Naive thymus-derived CD4-positive, alpha-beta T cell (primary cell): ENCODE data around the gene NUTM1. TPM values are rescaled to one million over a fixed set of nuclear protein-coding genes. Genes with fewer than 3 reads are reported as not detected.
A peak's percentile ranks its signal among the peaks of the same experiment; 100 is the strongest.

Source experiments
- ATAC-seq: fragments of 150-1000 bp; cut with Tn5 transposase; 2 replicates; pipeline ENCODE4 v1.10.0; 2021; ENCODE audit warnings: mild to moderate bottlenecking, moderate library complexity
- CTCF ChIA-PET: fragments of 350-600 bp; sonication (Branson Sonifier 250); formaldehyde crosslinking; loops from one replicate; lab custom pipeline; 2021; ENCODE audit warnings: antibody characterized with exemption; lab: Charles Lee
- POLR2A ChIA-PET: fragments of 350-600 bp; sonication (Branson Sonifier 250); formaldehyde crosslinking; loops from one replicate; lab custom pipeline; 2021; ENCODE audit warnings: antibody characterized with exemption, inconsistent platforms; lab: Charles Lee
- DNase-seq, 9 donors: peaks; one replicate each; pipeline versions ENCODE4 v3.0.0 to v3.0.0-alpha.2; 2020 to 2022; ENCODE audit warnings: mixed read lengths in 1 of 9
- H3K27ac ChIP-seq: one replicate; pipeline ENCODE4 v1.7.0; 2013; ENCODE audit warnings: mild to moderate bottlenecking, low read depth, low read length, moderate library complexity
- H3K27me3 ChIP-seq, 2 donors: one replicate each; pipeline ENCODE4 v1.7.0; 2013; ENCODE audit warnings: low read length in 2 of 2, mild to moderate bottlenecking in 2 of 2, moderate library complexity in 2 of 2; ENCODE audit not compliant: control insufficient read depth in 2 of 2, insufficient read depth in 2 of 2
- H3K36me3 ChIP-seq, 3 experiments: 1 replicate in 2 of 3; 2 replicates in 1 of 3; pipeline ENCODE4 v1.7.0; 2013; ENCODE audit warnings: low read length in 3 of 3, mild to moderate bottlenecking in 3 of 3, moderate library complexity in 1 of 3; ENCODE audit not compliant: insufficient read depth in 3 of 3, control insufficient read depth in 2 of 3
- H3K4me1 ChIP-seq, 2 donors: one replicate each; pipeline ENCODE4 v1.7.0; 2013; ENCODE audit warnings: low read length in 2 of 2, mild to moderate bottlenecking in 2 of 2, moderate library complexity in 1 of 2; ENCODE audit not compliant: control insufficient read depth in 2 of 2, insufficient read depth in 2 of 2
- H3K4me3 ChIP-seq: 2 replicates; pipeline ENCODE4 v1.7.0; 2013; ENCODE audit warnings: mild to moderate bottlenecking, low read length
- H3K9me3 ChIP-seq, 3 experiments: 1 replicate in 2 of 3; 2 replicates in 1 of 3; pipeline ENCODE4 v1.7.0; 2013; ENCODE audit warnings: low read length in 3 of 3; ENCODE audit not compliant: control insufficient read depth in 2 of 3
- H3K27ac Mint-ChIP-seq, 9 donors: one replicate each; pipeline ENCODE4 v1.8.0; 2020 to 2022; ENCODE audit warnings: mixed read lengths in 9 of 9, mild to moderate bottlenecking in 8 of 9, moderate library complexity in 5 of 9, inconsistent platforms in 2 of 9
- H3K27me3 Mint-ChIP-seq, 5 donors: one replicate each; pipeline ENCODE4 v1.8.0; 2021 to 2022; ENCODE audit warnings: mixed read lengths in 5 of 5, mild to moderate bottlenecking in 1 of 5
- H3K36me3 Mint-ChIP-seq, 5 donors: one replicate each; pipeline ENCODE4 v1.8.0; 2020 to 2022; ENCODE audit warnings: mixed read lengths in 5 of 5, mild to moderate bottlenecking in 3 of 5, inconsistent platforms in 1 of 5
- H3K4me1 Mint-ChIP-seq, 7 donors: one replicate each; pipeline ENCODE4 v1.8.0; 2020 to 2022; ENCODE audit warnings: mixed read lengths in 7 of 7, mild to moderate bottlenecking in 3 of 7, inconsistent platforms in 1 of 7
- H3K4me3 Mint-ChIP-seq, 10 donors: one replicate each; pipeline ENCODE4 v1.8.0; 2020 to 2022; ENCODE audit warnings: mild to moderate bottlenecking in 10 of 10, mixed read lengths in 10 of 10, moderate library complexity in 6 of 10, inconsistent platforms in 2 of 10
- H3K9me3 Mint-ChIP-seq, 11 donors: one replicate each; pipeline ENCODE4 v1.8.0; 2020 to 2022; ENCODE audit warnings: mixed read lengths in 11 of 11, mild to moderate bottlenecking in 4 of 11, inconsistent platforms in 1 of 11, moderate library complexity in 1 of 11
- intact Hi-C, 2 donors: fragments of 100-400 bp; cut with micrococcal nuclease; formaldehyde crosslinking; loops; one replicate each; pipeline ENCODE4 v1.15.1; 2023
- polyA plus RNA-seq, 2 donors: library from polyadenylated mRNA; unstranded; fragments of 300-500 nt; fragmentation: Illumina TruSeq; gene quantifications; one replicate each; pipeline ENCODE4 v1.2.3, GENCODE V29; 2021
- total RNA-seq, 6 experiments: library from RNA in 5 of 6; stranded (reverse) in 5 of 6; gene quantifications; 1 replicate in 5 of 6; 2 replicates in 1 of 6; pipeline ENCODE4 v1.2.3 and lab custom pipeline; 2021 to 2026

The NUTM1 gene
- total and polyA plus RNA-seq, 7 experiments from 2014 or later, result not detected

DNA sequence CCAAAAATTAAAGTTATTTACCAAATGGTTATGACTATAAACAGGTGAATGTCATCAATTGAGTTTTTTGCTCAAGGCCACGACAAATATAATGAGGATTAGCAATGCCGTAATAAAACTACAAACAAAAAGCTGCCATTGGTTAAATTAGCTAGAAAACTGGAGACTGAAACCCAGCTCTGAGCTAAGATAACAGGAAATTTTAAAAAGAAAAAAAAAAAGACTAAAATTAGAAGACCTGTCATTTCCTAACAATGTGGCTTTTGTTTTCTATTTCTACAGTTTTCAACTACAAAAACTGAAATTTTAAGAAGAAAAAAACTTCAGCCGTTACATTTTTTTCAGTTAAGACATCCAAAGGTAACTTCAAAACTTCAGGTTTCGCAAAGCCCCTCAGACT lies 15.2 kb upstream of the NUTM1 start:
- DNase-seq (peak in 3 of 9 donors; percentile 19 to 36 (median 25)), ATAC-seq (no peak)
- H3K36me3 Mint-ChIP-seq, result peaks cover 0 to 4% (median 2%) of the 10 kb centered on the region in 5 donors
- peak overlapping the region; percentile 75 to 98 (median 91) for H3K27ac Mint-ChIP-seq
- H3K9me3 Mint-ChIP-seq, result no peaks in the 10 kb centered on the region
- peaks cover 40 to 96% (median 70%) of the 10 kb centered on the region in 7 donors for H3K4me1 Mint-ChIP-seq
- H3K27me3 Mint-ChIP-seq, result no peaks in the 10 kb centered on the region
- Histone ChIP-seq H3K4me1 (peaks cover 14 to 57% of the 10 kb centered on the region in 2 donors), H3K9me3 (no peaks in the 10 kb centered on the region), H3K36me3 (no peaks in the 10 kb centered on the region), H3K27me3 (no peaks in the 10 kb centered on the region), H3K4me3 (peak overlapping the region; percentile 30), H3K27ac (peak overlapping the region; percentile 65)
- intact Hi-C loops, result loop anchor here (1.0 kb wide), 2 partner anchors 9 to 10 kb away; partner anchors contain the start of gene SLC12A6 (in 2 of the 2)
- H3K4me3 Mint-ChIP-seq, result peak overlapping the region; percentile 59 to 80 (median 72)
- CTCF ChIA-PET, result interaction anchor here (0.6 to 4.4 kb wide), 11 partner anchors 9 to 163 kb away, joined by 3 to 30 read pairs (median 6); partner anchors contain the start of genes LPCAT4, NOP10, NUTM1 and SLC12A6
- POLR2A ChIA-PET, result interaction anchor here (0.6 to 4.7 kb wide), 9 partner anchors 9 to 254 kb away, joined by 4 to 82 read pairs (median 6); partner anchors contain the start of genes LPCAT4, NOP10, NUTM1 and SLC12A6

DNA sequence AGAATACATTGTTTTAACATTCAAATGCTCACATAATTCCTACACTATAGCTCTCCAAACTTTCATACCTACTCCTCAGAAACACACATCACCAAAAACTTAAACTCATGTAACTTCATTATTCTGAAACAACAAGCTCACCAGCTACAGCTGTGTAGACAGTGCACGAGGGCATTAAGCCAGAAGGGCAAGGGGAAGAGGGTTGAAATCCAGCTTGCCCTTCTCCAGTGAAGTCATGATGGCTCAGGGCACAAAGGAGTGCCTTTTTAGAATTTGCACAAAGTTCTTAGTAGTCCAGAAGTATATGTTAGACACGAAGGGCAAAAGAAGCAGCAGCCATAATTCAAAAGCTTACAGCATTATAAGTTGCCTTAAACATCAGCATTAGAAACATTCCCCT lies 14.1 kb upstream of the NUTM1 start:
- peak overlapping the region; percentile 16 to 84 (median 70) for H3K4me3 Mint-ChIP-seq
- Histone ChIP-seq H3K27me3 (no peaks in the 10 kb centered on the region), H3K36me3 (no peaks in the 10 kb centered on the region), H3K9me3 (no peaks in the 10 kb centered on the region), H3K4me3 (no peak overlapping the region), H3K27ac (peak overlapping the region; percentile 65), H3K4me1 (peaks cover 19 to 64% of the 10 kb centered on the region in 2 donors)
- intact Hi-C loops, result no loop called here
- CTCF ChIA-PET, result interaction anchor here (1.1 to 4.4 kb wide), 4 partner anchors 8 to 30 kb away, joined by 3 to 30 read pairs (median 8); partner anchors contain the start of genes NOP10, NUTM1 and SLC12A6
- H3K27me3 Mint-ChIP-seq, result no peaks in the 10 kb centered on the region
- no peak for DNase-seq
- peaks cover 0 to 1% (median 0%) of the 10 kb centered on the region in 5 donors for H3K36me3 Mint-ChIP-seq
- POLR2A ChIA-PET, result interaction anchor here (0.9 to 4.7 kb wide), 5 partner anchors 9 to 74 kb away, joined by 3 to 82 read pairs (median 13); partner anchors contain the start of genes LPCAT4, NOP10, NUTM1 and SLC12A6
- H3K4me1 Mint-ChIP-seq, result peaks cover 40 to 96% (median 80%) of the 10 kb centered on the region in 7 donors
- peak overlapping the region; percentile 75 to 98 (median 91) for H3K27ac Mint-ChIP-seq
- H3K9me3 Mint-ChIP-seq, result no peaks in the 10 kb centered on the region
- ATAC-seq, result no peak

DNA sequence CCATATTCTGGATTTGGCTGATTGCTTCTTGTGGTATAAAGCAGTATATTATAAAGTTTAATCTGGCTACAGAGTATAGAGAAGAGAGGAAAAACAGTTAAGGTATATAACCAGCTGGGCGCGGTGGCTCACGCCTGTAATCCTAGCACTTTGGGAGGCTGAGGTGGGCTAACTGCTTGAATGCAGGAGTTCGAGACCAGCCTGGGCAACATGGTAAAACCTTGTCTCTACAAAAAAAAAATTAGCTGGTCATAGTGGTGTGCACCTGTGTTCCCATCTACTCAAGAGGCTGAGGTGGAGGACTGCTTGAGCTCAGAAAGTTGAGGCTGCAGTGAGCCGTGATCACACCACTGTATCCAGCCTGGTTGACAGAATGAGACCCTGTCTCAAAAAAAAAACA lies 12.8 kb upstream of the NUTM1 start:
- ATAC-seq (no peak), DNase-seq (no peak)
- H3K27ac Mint-ChIP-seq, result peak overlapping the region; percentile 4 to 98 (median 86)
- H3K4me1 ChIP-seq, result peaks cover 31 to 64% of the 10 kb centered on the region in 2 donors
- peaks cover 0 to 1% (median 0%) of the 10 kb centered on the region in 5 donors for H3K36me3 Mint-ChIP-seq
- peak overlapping the region in 8 of 10 donors; percentile 39 to 79 (median 60) for H3K4me3 Mint-ChIP-seq
- H3K9me3 ChIP-seq, result no peaks in the 10 kb centered on the region
- H3K4me3 ChIP-seq, result no peak overlapping the region
- no peaks in the 10 kb centered on the region for H3K36me3 ChIP-seq
- no peaks in the 10 kb centered on the region for H3K27me3 ChIP-seq
- intact Hi-C loops, result loop anchor here in 1 of 2 donors (10.0 kb wide), 2 partner anchors 165 to 255 kb away; partner anchors contain the start of gene GOLGA8B
- peaks cover 40 to 98% (median 80%) of the 10 kb centered on the region in 7 donors for H3K4me1 Mint-ChIP-seq
- ChIA-PET POLR2A (interaction anchor here (0.9 to 4.7 kb wide), 5 partner anchors 8 to 253 kb away, joined by 3 to 82 read pairs (median 6); partner anchors contain the start of genes GOLGA8B, NOP10, NUTM1 and SLC12A6), CTCF (interaction anchor here (0.9 to 4.4 kb wide), 4 partner anchors 8 to 37 kb away, joined by 4 to 30 read pairs (median 8); partner anchors contain the start of genes LPCAT4 and SLC12A6)
- no peaks in the 10 kb centered on the region for H3K9me3 Mint-ChIP-seq
- H3K27me3 Mint-ChIP-seq, result no peaks in the 10 kb centered on the region
- peak overlapping the region; percentile 65 for H3K27ac ChIP-seq

DNA sequence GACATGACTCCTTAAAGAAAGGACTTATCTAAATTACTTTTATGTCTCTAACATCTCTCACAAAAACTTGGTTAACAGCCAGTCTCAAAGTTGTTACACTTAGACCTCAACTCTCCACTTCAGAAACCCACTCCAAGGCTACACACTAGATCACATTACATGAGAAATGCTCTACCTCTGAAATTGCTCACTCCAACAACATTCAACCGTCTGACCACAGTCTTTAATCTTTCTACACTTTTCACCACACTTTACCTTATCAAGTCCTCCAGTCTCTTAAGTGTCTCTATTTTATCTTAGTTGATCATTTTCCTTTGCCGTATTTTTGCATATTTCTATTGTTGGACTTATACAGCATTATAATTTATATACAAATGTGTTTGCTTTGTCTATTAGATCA lies 11.3 kb upstream of the NUTM1 start:
- Mint-ChIP-seq H3K4me3 (peak overlapping the region; percentile 17 to 99 (median 60)), H3K36me3 (peaks cover 0 to 1% (median 0%) of the 10 kb centered on the region in 5 donors), H3K27ac (peak overlapping the region; percentile 77 to 98 (median 85)), H3K9me3 (no peaks in the 10 kb centered on the region), H3K4me1 (peaks cover 47 to 98% (median 82%) of the 10 kb centered on the region in 7 donors), H3K27me3 (no peaks in the 10 kb centered on the region)
- intact Hi-C loops, result loop anchor here in 1 of 2 donors (10.0 kb wide), 2 partner anchors 163 to 253 kb away; partner anchors contain the start of gene GOLGA8B
- no peak overlapping the region for H3K4me3 ChIP-seq
- CTCF ChIA-PET, result no interaction called here
- POLR2A ChIA-PET, result interaction anchor here (1.5 to 4.7 kb wide), 3 partner anchors 11 to 83 kb away, joined by 3 to 57 read pairs (median 6); partner anchors contain the start of genes NOP10 and NUTM1
- ATAC-seq (peak; percentile 72), DNase-seq (peak in 2 of 9 donors; percentile 30 to 40)
- H3K9me3 ChIP-seq, result no peaks in the 10 kb centered on the region
- H3K27me3 ChIP-seq, result no peaks in the 10 kb centered on the region
- H3K27ac ChIP-seq, result peak overlapping the region; percentile 92
- H3K4me1 ChIP-seq, result peaks cover 47 to 64% of the 10 kb centered on the region in 2 donors
- no peaks in the 10 kb centered on the region for H3K36me3 ChIP-seq

DNA sequence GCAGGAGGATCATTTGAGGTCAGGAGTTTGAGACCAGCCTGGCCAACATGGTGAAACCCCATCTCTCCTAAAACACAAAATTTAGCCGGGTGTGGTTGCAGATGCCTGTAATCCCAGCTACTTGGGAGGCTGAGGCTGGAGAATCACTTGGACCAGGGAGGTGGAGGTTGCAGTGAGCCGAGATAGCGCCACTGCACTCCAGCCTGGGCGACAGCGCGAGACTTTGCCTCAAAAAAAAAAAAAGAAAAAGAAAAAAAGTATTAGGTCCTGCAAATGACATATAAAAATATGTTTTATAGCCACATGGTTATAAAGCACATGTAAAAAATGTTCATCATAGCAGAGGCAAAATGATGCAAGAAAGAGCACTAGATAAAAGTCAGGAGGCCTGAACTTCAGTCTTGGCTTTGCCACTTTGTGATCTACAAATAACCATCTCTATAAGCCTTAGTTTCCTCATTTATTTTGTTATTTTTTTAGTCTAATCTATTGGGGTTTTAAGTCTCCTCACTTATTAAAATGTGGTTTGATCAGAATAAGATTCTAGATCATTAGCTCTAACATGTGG lies 10.5 kb upstream of the NUTM1 start:
- no peaks in the 10 kb centered on the region for H3K9me3 Mint-ChIP-seq
- no peak for ATAC-seq
- H3K27ac Mint-ChIP-seq, result peak overlapping the region; percentile 77 to 98 (median 85)
- H3K36me3 Mint-ChIP-seq, result peaks cover 0 to 4% (median 0%) of the 10 kb centered on the region in 5 donors
- ChIA-PET POLR2A (interaction anchor here (0.6 to 7.8 kb wide), 4 partner anchors 10 to 251 kb away, joined by 3 to 151 read pairs (median 6); partner anchors contain the start of genes GOLGA8B, NOP10 and NUTM1), CTCF (interaction anchor here (1.2 to 1.6 kb wide), 2 partner anchors 11 to 91 kb away, joined by 3 to 4 read pairs; partner anchors contain the start of genes NOP10 and NUTM1)
- H3K36me3 ChIP-seq, result peaks cover 0 to 5% (median 0%) of the 10 kb centered on the region in 3 experiments
- H3K4me3 ChIP-seq, result no peak overlapping the region
- H3K4me1 ChIP-seq, result peaks cover 47 to 57% of the 10 kb centered on the region in 2 donors
- no peaks in the 10 kb centered on the region for H3K27me3 Mint-ChIP-seq
- no peak for DNase-seq
- peak overlapping the region; percentile 17 to 99 (median 60) for H3K4me3 Mint-ChIP-seq
- H3K9me3 ChIP-seq, result no peaks in the 10 kb centered on the region
- peak overlapping the region; percentile 92 for H3K27ac ChIP-seq
- no peaks in the 10 kb centered on the region for H3K27me3 ChIP-seq
- peaks cover 45 to 93% (median 82%) of the 10 kb centered on the region in 7 donors for H3K4me1 Mint-ChIP-seq
- intact Hi-C loops, result loop anchor here in 1 of 2 donors (10.0 kb wide), 2 partner anchors 162 to 252 kb away; partner anchors contain the start of gene GOLGA8B

DNA sequence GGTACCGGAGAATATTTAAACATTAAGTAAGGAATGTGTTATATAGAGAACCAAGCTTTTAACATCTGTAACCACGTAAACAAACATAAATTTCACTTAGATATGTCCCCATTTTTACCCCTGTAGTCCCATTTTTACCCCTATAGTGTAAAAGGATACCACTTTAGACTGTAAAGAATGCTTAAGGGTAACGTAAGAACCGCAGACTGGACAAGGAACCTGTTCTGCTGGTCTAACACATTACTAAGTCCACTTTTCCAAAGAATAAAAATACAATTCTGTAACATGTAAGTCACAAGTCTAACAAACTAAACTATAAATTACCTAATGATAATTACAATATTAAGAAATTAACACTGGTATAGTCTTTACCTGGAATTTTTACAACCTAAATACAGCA lies 8.4 kb upstream of the NUTM1 start:
- Mint-ChIP-seq H3K4me3 (peak overlapping the region; percentile 90 to 100 (median 98)), H3K36me3 (peaks cover 0 to 4% (median 0%) of the 10 kb centered on the region in 5 donors), H3K27ac (peak overlapping the region; percentile 82 to 98 (median 96)), H3K9me3 (no peaks in the 10 kb centered on the region), H3K27me3 (no peaks in the 10 kb centered on the region), H3K4me1 (peaks cover 32 to 80% (median 66%) of the 10 kb centered on the region in 7 donors)
- ATAC-seq (no peak), DNase-seq (no peak)
- no peaks in the 10 kb centered on the region for H3K9me3 ChIP-seq
- ChIA-PET CTCF (interaction anchor here (0.6 kb wide), 1 partner anchor 98 kb away, joined by 4 read pairs; no protein-coding TSS in a partner anchor), POLR2A (interaction anchor here (0.5 to 7.8 kb wide), 4 partner anchors 8 to 26 kb away, joined by 3 to 151 read pairs (median 4); partner anchors contain the start of genes NOP10 and NUTM1)
- H3K27me3 ChIP-seq, result no peaks in the 10 kb centered on the region
- H3K4me3 ChIP-seq, result peak overlapping the region; percentile 96
- intact Hi-C loops, result loop anchor here (1.0 to 10.0 kb wide), 7 partner anchors 9 to 653 kb away; partner anchors contain the start of genes AVEN (in 1 of the 2), GOLGA8B (in 1 of the 2) and ZNF770 (in 1 of the 2)
- peak overlapping the region; percentile 92 for H3K27ac ChIP-seq
- peaks cover 0 to 13% (median 0%) of the 10 kb centered on the region in 3 experiments for H3K36me3 ChIP-seq
- peaks cover 40 to 47% of the 10 kb centered on the region in 2 donors for H3K4me1 ChIP-seq
